Activated naive CD8-positive, alpha-beta T cell treated with anti-CD3 and anti-CD28 coated beads for 36 hours (primary cell): ENCODE data around the gene PCBD2. TPM values are rescaled to one million over a fixed set of nuclear protein-coding genes. Genes with fewer than 3 reads are reported as not detected.
"Not testable (repeated sequence)": the region's sequence is repeated elsewhere in the genome, so short reads cannot be mapped to it uniquely, and the experiment has no call there.

ENCODE experiments used
- DNase-seq: peaks from one replicate; pipeline ENCODE4 v3.0.0; 2021
- H3K27ac Mint-ChIP-seq: one replicate; pipeline ENCODE4 v1.8.0; 2022; ENCODE audit warnings: mild to moderate bottlenecking, moderate library complexity, mixed read lengths
- H3K27me3 Mint-ChIP-seq: one replicate; pipeline ENCODE4 v1.8.0; 2022; ENCODE audit warnings: mild to moderate bottlenecking, mixed read lengths
- H3K36me3 Mint-ChIP-seq: one replicate; pipeline ENCODE4 v1.8.0; 2021; ENCODE audit warnings: mild to moderate bottlenecking, mixed read lengths
- H3K4me1 Mint-ChIP-seq: one replicate; pipeline ENCODE4 v1.8.0; 2021; ENCODE audit warnings: mixed read lengths
- H3K4me3 Mint-ChIP-seq: one replicate; pipeline ENCODE4 v1.8.0; 2022; ENCODE audit warnings: mild to moderate bottlenecking, moderate library complexity, mixed read lengths
- H3K9me3 Mint-ChIP-seq: one replicate; pipeline ENCODE4 v1.8.0; 2022; ENCODE audit warnings: mixed read lengths
- total RNA-seq, 2 experiments: library from RNA; stranded (reverse); gene quantifications; one replicate each; pipeline ENCODE4 v1.2.3, GENCODE V29; 2021

PCBD2 gene
- total RNA-seq, 2 experiments from 2014 or later, result 7.6 to 10.4 TPM

DNA sequence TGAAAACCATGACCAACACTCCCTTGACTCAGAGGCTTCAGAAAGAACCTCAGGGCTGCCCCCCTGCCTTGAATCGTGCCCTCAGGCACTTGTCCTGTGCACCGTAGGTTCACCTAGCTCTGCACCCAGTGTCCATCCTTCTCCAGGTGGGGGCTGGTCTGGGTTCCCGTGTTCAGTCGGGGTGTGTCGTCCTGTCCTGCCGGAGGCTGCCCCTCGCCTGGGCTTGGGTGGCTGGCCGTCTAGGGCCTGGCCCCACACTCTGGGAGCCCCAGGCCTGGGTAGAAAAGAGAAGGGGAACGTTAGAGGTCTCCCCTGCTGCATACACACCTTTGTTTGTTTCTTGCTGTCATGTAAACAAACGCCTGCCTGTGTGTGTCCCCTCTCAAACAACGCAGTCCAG lies 92.1 kb downstream of the PCBD2 start:
- H3K27me3 Mint-ChIP-seq, result peaks cover 5% of the 10 kb centered on the region
- DNase-seq, result no peak
- peaks cover 4% of the 10 kb centered on the region for H3K36me3 Mint-ChIP-seq
- no peak overlapping the region for H3K4me3 Mint-ChIP-seq
- H3K9me3 Mint-ChIP-seq, result no peaks in the 10 kb centered on the region
- H3K27ac Mint-ChIP-seq, result no peak overlapping the region
- no peaks in the 10 kb centered on the region for H3K4me1 Mint-ChIP-seq

DNA sequence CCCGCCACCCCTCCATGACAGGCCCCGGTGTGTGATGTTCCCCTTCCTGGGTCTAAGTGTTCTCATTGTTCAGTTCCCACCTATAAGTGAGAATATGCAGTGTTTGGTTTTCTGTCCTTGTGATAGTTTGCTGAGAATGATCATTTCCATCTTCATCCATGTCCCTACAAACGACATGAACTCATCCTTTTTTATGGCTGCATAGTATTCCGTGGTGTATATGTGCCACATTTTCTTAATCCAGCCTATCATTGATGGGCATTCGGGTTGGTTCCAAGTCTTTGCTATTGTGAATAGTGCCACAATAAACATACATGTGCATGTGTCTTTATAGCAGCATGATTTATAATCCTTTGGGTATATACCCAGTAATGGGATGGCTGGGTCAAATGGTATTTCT lies 93.1 kb downstream of the PCBD2 start:
- H3K36me3 Mint-ChIP-seq, result peaks cover 10% of the 10 kb centered on the region
- DNase-seq, H3K27ac Mint-ChIP-seq, H3K9me3 Mint-ChIP-seq, H3K4me1 Mint-ChIP-seq, H3K4me3 Mint-ChIP-seq, H3K27me3 Mint-ChIP-seq: not testable (repeated sequence)

DNA sequence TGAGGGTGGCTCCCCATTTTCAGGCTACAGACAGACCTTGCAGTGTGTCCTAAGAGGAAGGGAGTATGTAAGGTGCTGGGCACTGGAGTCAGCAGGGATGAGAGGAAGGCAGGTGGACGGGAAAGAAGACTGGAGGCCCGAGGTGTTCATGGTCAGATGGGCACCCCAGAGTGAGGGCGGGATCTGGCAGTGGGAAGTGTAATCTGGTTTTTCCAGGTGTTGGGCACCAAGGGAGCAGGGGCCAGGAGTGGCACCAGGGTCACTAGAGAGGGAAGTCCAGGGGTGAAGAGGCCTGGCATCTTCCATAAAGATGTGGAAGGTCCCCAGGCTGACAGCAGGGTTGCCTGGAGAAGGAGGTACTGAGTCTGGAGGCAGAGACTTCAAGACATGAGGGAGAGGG lies 99.4 kb downstream of the PCBD2 start:
- H3K36me3 Mint-ChIP-seq, result peaks cover 10% of the 10 kb centered on the region
- H3K4me3 Mint-ChIP-seq, result no peak overlapping the region
- H3K27ac Mint-ChIP-seq, result no peak overlapping the region
- no peaks in the 10 kb centered on the region for H3K4me1 Mint-ChIP-seq
- DNase-seq, result no peak
- H3K27me3 Mint-ChIP-seq, result peaks cover 5% of the 10 kb centered on the region
- peaks cover 4% of the 10 kb centered on the region for H3K9me3 Mint-ChIP-seq

DNA sequence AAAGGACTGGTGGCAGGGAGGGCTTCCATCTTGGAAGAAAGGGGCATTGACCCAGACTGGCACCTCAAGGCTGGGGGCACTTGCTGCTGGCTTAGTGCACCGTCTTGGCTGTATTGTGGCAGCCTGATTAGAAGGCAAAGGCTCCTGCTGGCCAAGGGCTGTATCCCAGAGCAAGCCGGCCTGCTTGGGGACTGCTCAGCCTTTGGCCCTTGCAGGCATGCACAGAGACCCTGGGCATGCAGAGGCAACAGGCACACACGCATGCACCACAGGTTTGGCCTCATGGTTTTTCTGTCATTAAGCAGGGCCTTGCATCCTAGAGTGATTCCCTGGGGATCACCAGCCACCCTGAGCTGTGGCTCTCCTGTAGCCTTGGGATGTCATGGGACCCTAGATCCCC lies 100.1 kb downstream of the PCBD2 start:
- Mint-ChIP-seq H3K27me3 (peaks cover 5% of the 10 kb centered on the region), H3K9me3 (peaks cover 4% of the 10 kb centered on the region), H3K4me3 (no peak overlapping the region), H3K36me3 (peaks cover 10% of the 10 kb centered on the region), H3K27ac (no peak overlapping the region), H3K4me1 (no peaks in the 10 kb centered on the region)
- no peak for DNase-seq

DNA sequence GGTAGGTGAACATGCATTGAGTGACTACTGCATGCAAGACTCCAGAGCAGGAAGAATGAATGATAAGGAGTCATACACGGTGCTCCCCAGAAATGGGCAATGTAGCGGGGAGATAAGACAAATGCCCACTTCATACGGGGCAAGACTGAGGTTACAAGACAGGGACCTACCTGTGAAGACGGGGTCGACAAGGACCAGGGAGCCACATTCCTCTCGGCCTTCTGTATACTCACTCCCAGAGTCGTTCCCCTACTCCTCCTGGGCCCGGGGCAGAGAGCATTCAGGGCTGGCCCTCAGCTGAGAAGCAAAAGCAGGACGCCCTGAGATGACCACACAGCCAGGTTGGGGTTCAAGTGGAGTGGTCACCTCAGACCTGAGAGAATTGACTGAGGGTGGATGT lies 102.4 kb downstream of the PCBD2 start:
- DNase-seq, result no peak
- H3K4me3 Mint-ChIP-seq, result no peak overlapping the region
- H3K27me3 Mint-ChIP-seq, result no peaks in the 10 kb centered on the region
- H3K27ac Mint-ChIP-seq, result no peak overlapping the region
- H3K9me3 Mint-ChIP-seq, result peaks cover 3% of the 10 kb centered on the region
- H3K36me3 Mint-ChIP-seq, result peaks cover 4% of the 10 kb centered on the region
- no peaks in the 10 kb centered on the region for H3K4me1 Mint-ChIP-seq

DNA sequence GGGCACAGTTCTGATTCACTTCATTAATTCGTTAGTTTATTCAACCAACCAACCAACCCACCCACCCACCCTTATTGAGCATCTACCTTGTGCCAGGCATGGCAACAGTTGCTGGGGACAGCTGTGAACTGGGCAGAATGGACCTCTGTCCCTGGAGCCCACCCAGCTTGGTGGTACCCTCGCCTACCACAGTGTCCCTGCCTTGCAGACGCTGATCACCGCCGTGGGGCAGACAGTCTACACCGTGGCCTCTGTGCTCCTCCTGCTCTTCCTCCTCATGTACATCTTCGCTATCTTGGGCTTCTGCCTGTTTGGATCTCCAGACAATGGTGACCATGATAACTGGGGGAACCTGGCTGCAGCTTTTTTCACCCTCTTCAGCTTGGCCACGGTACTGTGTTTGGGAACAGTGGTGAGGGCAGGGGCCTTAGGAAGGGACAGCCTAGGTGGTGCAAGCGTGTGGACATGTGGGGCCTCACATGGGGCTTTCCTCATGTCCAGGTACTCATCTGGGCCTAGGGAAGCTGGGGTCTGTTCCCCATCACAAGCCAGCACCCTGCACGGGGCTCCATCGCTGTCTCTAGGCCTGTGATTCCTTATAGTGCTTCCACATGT lies 102.9 kb downstream of the PCBD2 start:
- no peak for DNase-seq
- no peak overlapping the region for H3K27ac Mint-ChIP-seq
- no peak overlapping the region for H3K4me3 Mint-ChIP-seq
- no peaks in the 10 kb centered on the region for H3K27me3 Mint-ChIP-seq
- no peaks in the 10 kb centered on the region for H3K36me3 Mint-ChIP-seq
- H3K9me3 Mint-ChIP-seq, result no peaks in the 10 kb centered on the region
- H3K4me1 Mint-ChIP-seq, result no peaks in the 10 kb centered on the region

DNA sequence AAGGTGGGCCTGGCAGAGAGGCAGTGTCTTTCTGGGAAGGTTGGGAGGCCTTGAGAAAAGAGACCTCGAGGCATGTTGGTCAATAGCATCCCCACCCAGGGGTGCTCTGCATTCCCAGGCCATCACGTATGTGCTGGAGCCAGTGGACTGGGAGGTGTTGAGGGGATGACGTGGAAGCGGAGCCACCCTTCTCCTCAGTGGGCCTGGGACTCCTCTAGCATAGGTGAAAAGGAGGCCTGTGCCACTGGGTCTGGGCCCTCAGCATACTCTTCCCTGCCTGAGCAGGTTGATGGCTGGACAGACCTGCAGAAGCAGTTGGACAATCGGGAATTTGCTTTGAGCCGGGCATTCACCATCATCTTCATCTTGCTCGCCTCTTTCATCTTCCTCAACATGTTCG lies 103.6 kb downstream of the PCBD2 start:
- Mint-ChIP-seq H3K4me3 (no peak overlapping the region), H3K27me3 (no peaks in the 10 kb centered on the region), H3K4me1 (no peaks in the 10 kb centered on the region), H3K9me3 (no peaks in the 10 kb centered on the region), H3K36me3 (no peaks in the 10 kb centered on the region), H3K27ac (no peak overlapping the region)
- no peak for DNase-seq

DNA sequence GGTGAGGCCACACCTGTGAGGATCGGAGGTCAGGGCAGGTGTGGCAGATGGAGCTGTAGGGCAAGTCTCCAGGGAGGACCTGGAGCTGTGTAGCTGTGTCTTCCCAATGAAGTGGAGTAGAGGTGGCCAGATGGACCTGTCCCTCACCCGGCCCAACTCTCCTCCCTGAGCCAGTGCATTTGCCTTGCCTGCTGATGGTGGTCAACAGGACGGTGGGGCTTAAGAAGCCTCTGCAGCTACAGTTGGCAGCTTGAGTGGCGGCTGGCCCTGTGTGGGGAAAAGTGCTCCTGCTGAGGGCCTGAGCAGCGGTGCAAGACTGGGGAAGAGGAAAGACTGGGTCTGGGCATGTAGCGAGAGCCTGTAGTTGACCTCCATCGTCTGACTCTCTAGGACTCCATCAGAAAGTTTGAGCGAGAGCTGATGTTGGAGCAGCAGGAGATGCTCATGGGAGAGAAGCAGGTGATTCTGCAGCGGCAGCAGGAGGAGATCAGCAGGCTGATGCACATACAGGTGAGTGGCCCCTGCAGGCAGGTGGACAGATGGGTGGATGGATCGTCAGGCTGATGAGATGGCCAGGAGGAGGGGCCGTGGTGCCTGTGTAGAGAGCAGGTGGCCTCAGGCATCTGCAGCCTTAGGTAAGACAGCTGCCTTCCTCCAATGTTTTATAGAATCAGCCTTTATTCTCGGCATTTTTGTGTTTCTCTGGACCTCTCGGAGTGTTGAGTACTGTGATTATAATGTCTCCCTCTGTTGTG lies 104.2 kb downstream of the PCBD2 start:
- no peaks in the 10 kb centered on the region for H3K4me1 Mint-ChIP-seq
- H3K27me3 Mint-ChIP-seq, result no peaks in the 10 kb centered on the region
- no peaks in the 10 kb centered on the region for H3K36me3 Mint-ChIP-seq
- H3K9me3 Mint-ChIP-seq, result no peaks in the 10 kb centered on the region
- no peak overlapping the region for H3K27ac Mint-ChIP-seq
- H3K4me3 Mint-ChIP-seq, result no peak overlapping the region
- no peak for DNase-seq

DNA sequence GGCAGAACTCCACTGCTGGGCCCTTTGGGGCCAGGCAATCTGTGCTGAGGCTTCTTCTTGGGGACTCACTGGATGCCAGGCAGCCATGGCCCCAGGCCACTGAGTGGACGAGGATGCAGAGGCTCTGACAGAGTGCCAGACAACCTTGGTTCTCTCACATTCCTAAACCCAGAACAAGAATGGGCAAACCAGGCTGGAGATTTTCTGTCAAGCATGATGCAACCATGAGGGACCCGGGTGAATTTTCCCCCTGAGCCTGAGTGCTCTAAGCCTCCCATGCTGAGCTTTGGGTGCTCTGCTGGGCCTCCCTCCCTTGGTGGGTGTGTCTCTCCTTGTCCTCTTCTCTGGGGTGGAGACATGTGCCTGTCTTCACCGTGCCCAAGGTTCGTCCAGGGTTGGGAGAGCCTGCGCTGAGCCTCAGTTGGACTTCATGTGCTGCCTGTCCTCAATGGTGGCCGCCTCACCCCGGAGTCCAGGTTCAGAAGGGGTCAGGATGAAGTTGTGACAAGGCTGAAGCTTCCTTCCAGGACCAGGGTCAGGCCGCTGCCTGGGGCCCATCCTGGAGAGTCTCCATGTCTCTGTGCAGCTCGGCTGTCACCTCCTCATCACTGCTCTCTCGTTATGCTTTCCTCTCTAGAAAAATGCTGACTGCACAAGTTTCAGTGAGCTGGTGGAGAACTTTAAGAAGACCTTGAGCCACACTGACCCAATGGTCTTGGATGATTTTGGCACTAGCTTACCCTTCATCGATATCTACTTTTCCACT lies 105.0 kb downstream of the PCBD2 start:
- Mint-ChIP-seq H3K4me1 (no peaks in the 10 kb centered on the region), H3K36me3 (no peaks in the 10 kb centered on the region), H3K9me3 (no peaks in the 10 kb centered on the region), H3K27me3 (no peaks in the 10 kb centered on the region), H3K4me3 (no peak overlapping the region), H3K27ac (no peak overlapping the region)
- no peak for DNase-seq

DNA sequence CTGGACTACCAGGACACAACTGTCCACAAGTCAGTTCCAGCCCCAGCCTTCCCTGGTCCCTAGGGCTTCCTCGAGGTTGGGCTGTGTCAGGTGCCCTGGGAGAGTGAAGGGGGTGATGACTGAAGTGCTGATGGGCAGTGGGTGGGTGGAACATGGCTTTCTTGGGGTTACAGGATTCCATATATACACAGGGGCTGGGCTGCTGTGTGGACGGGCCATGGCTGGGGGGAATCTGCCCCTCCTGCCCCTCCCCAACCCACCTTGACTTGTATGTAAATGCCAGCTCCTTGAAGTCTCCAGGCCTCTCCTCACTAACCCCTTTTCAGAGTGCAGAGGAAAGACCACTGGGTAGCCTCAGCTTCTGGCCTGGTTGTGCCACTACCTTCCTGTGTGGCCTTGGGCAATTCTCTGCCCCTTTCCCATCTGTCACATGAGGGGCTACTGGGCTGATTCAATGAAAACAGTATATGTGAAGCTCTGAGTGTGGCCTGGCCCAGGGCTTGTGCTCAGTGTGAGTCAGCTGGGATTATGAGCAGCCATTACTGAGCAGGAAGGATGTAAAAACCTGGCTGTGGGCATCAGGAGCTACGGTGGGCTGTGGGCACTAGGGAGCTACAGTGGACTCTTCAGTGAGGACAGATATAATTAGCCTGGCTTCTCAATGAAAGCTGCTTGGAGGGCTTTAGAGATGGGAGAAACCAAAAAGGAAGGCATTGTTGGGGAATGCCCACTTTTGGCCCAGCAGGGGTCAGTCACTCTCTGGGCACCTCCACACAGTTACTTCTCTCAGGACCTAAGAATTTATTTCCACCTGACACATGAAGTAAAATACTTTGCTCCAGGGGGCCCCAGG lies 105.8 kb downstream of the PCBD2 start:
- DNase-seq, result no peak

DNA sequence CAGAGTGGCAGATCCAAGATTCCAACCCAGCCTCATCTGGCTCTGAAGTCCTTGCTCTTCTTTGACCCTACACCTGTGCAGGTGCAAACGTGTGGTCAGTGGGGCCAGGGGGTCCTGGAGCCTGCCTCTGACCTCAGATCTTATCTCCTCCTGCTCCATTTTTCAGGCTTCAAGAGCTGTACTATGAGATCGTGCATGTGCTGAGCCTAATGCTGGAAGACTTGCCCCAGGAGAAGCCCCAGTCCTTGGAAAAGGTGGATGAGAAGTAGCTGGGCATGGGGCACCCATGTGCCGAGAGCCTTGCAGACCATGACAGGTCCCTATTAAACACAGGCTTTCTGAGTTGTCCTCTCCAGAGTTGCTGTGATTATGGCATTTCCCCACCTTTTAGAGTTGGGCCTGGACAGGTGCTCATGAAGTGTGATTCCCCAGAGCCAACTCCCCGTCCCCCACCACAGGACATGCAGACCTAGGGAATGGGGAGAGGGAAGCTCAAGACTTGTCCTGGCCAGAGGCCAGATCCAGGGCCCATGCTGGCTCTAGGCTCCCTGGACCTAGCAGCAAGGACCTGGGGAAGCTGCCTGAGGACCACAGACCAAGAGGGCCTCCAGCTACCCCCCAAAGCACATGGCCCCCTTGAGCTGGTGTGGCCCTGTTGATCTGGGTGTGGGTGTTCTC lies 106.6 kb downstream of the PCBD2 start:
- no peak overlapping the region for H3K27ac Mint-ChIP-seq
- H3K36me3 Mint-ChIP-seq, result no peaks in the 10 kb centered on the region
- H3K9me3 Mint-ChIP-seq, result no peaks in the 10 kb centered on the region
- H3K4me1 Mint-ChIP-seq, result no peaks in the 10 kb centered on the region
- H3K27me3 Mint-ChIP-seq, result no peaks in the 10 kb centered on the region
- no peak for DNase-seq
- no peak overlapping the region for H3K4me3 Mint-ChIP-seq

More for the DNA sequence above, 105.8 kb downstream of the PCBD2 start:
- Mint-ChIP-seq H3K36me3 (no peaks in the 10 kb centered on the region), H3K9me3 (no peaks in the 10 kb centered on the region), H3K27me3 (no peaks in the 10 kb centered on the region), H3K27ac (no peak overlapping the region), H3K4me1 (no peaks in the 10 kb centered on the region), H3K4me3 (no peak overlapping the region)

DNA sequence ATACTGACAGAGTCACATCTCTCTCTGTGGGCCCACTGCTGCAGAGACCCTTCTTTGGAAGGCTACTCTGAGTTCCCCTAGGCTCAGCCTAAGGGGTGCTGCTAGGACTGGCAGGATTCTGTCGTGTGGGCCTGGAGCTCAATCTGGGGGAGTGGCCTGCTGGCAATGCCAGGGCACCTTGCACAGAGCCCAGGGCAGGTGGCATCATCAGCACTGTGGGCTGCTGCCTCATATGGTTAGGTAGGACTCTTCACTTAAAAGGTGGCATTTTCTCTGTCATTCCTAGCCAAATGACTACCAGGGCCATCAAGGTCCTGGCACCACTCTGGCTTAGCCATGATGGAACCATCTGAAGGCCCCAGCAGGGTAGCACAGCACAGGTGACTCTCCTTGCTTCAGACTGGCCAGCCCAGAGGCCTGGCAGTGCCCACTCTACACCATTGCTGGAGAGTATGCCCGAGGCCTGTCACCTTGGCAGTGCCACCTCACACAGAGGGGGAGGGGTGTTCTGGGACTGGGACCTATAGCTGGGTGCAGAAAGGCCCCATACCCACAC lies 107.2 kb downstream of the PCBD2 start:
- Mint-ChIP-seq H3K4me3 (no peak overlapping the region), H3K4me1 (no peaks in the 10 kb centered on the region), H3K36me3 (no peaks in the 10 kb centered on the region), H3K9me3 (no peaks in the 10 kb centered on the region), H3K27ac (no peak overlapping the region), H3K27me3 (no peaks in the 10 kb centered on the region)
- DNase-seq, result no peak
